SJCRH30 (cell line): ENCODE data around the gene FURIN. TPM values are rescaled to one million over a fixed set of nuclear protein-coding genes. Genes with fewer than 3 reads are reported as not detected.
"Not testable (repeated sequence)": the region's sequence is repeated elsewhere in the genome, so short reads cannot be mapped to it uniquely, and the experiment has no call there.

ENCODE experiments used
- DNase-seq, 2 experiments: peaks; one replicate each; pipeline ENCODE4 v3.0.0-alpha.2; 2015 to 2020
- H3K27ac ChIP-seq: fragments of 250-450 bp; sonication (Bioruptor Pico); 2 replicates; pipeline ENCODE4 v1.5.1; 2020; ENCODE audit warnings: mild to moderate bottlenecking, moderate library complexity
- H3K27me3 ChIP-seq: fragments of 250-450 bp; sonication (Bioruptor Pico); 2 replicates; pipeline ENCODE4 v1.5.1; 2020; ENCODE audit warnings: mild to moderate bottlenecking, moderate library complexity
- H3K36me3 ChIP-seq: fragments of 250-450 bp; sonication (Bioruptor Pico); 2 replicates; pipeline ENCODE4 v1.5.1; 2020; ENCODE audit warnings: mild to moderate bottlenecking, moderate library complexity
- H3K4me1 ChIP-seq: fragments of 250-450 bp; sonication (Bioruptor Pico); 2 replicates; pipeline ENCODE4 v1.5.1; 2020; ENCODE audit warnings: mild to moderate bottlenecking, moderate library complexity
- H3K4me3 ChIP-seq: fragments of 250-450 bp; sonication (Bioruptor Pico); 2 replicates; pipeline ENCODE4 v1.5.1; 2020; ENCODE audit warnings: mild to moderate bottlenecking, moderate library complexity
- H3K9me3 ChIP-seq: fragments of 250-450 bp; sonication (Bioruptor Pico); replicated peaks from 2 replicates; pipeline ENCODE4 v1.5.1; 2020; ENCODE audit warnings: mild to moderate bottlenecking, moderate library complexity
- total RNA-seq: library from RNA; depleted of rRNA; stranded (reverse); fragments of >200 nt; shearing (Covaris generic); gene quantifications from 2 replicates; pipeline ENCODE4 v1.2.3, GENCODE V29; 2014

Gene FURIN
- total RNA-seq, 1 experiment from 2014 or later = 12.0 TPM

DNA sequence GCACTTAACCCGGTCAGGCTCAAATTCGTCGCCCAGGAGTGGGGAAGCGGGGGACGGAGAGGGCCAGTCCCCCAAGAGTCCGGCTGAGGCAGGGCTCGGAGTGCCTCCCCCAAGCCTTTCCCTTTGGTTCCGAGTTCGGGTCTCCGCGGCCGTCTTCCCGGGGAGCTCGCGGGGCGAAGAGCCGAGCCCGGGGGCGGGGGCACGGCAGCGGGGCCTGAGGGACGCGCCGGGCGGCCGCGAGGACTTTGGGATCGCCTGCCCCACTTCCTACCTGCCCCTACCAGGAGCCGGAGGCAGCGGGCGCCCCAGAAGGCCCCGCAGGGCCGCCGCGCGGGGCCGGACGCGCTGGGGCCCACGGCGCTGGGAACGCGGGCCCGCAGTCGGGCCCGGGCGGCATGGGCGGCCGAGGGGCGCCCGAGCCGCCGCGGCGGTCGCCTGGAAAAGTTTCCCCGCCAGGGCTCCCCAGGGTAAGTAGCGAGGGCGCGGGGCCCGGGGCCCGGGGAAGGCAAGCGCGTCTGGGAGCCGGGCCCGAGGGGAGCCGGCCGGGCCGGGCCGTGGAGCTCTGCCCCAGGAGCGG lies 2.8 kb downstream of the FURIN start:
- H3K4me1 ChIP-seq = peaks cover 44% of the 10 kb centered on the region
- DNase-seq = peak; percentile 49 to 61
- H3K27me3 ChIP-seq = no peaks in the 10 kb centered on the region
- peak overlapping the region; percentile 72 for H3K4me3 ChIP-seq
- H3K27ac ChIP-seq = peak overlapping the region; percentile 45
- H3K36me3 ChIP-seq = no peaks in the 10 kb centered on the region
- H3K9me3 ChIP-seq = no peaks in the 10 kb centered on the region

DNA sequence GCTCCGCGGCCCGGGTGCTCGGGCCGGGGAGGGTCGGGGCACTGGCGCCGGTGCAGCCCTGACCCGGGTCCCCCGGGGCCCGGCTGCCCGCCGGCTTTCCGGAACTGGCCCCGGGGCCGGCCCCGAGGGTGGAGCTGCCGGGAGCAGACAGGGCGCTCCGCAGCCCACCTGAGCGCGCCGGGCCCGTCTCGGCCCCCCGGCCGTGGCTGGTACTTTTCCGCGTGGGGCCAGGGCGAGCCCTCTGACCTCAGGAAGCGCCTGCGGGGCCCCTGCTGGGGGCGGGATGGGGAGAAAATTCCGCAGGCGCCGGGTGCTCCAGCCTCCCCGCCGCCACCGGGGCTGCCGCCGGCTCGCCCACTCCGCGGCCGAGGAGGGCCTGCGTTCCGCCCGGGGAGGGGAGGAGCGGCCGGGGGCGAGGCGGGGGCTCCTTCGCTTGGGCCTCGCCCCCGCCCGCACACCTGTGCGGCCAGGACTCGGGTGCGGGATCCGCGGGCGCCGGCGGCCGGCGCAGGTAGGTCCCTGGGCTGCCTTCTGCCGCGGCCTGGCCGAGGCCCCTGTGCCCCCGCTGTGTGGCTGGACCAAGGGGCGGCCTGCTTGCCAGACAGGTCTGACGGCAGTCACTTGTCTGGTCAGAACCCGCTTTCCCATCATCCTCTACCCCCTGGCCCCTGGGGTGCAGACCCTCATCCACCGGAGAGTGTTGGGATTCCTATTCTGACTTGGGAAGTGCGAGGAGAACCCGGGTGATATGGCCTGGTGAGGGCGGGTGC lies 3.5 kb downstream of the FURIN start:
- peak overlapping the region; percentile 61 for H3K27ac ChIP-seq
- DNase-seq = peak in 1 of 2 experiments; percentile 31
- peak overlapping the region; percentile 72 for H3K4me3 ChIP-seq
- H3K36me3 ChIP-seq = no peaks in the 10 kb centered on the region; the same call in 1 of the 2 replicates
- H3K27me3 ChIP-seq = no peaks in the 10 kb centered on the region
- H3K4me1 ChIP-seq = peaks cover 44% of the 10 kb centered on the region
- H3K9me3 ChIP-seq = no peaks in the 10 kb centered on the region

DNA sequence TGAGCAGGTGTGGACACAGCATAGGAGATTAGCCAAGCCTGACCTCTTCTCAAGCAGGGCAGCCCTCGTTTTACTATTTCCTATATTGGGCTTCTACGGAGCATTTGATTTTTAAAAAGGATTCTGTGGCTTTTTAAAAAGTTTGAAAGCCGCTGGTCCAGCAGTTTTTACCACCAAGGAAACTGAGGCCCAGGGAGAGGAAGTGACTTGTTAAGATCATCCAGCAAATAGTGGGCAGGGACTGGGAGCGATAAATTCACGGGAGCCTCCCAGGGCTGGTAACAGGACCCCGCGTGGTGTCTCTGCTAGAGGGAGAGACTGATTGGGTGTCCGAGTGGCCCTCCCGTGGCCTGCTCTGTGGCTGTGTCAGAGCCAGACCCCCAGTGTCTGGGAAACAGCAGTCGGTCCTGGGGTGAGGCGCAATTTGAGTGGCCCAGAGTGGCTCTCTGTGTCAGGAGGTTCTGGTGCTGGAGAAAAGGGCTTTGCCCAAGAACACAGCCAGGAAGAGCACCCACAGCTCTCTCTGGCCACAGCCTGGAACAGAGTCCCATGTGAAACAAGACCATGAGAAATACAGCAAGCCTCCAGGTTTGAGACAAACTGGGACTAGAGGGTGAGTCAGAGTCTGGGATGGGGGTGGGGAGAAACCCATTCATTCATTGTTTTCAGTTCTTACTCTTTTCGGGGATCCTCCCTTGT lies 4.2 kb downstream of the FURIN start:
- Histone ChIP-seq H3K9me3 (no peaks in the 10 kb centered on the region), H3K27me3 (no peaks in the 10 kb centered on the region), H3K27ac (peak overlapping the region; percentile 61), H3K4me3 (peak overlapping the region; percentile 72), H3K36me3 (peaks cover 5% of the 10 kb centered on the region; the same call in 1 of the 2 replicates), H3K4me1 (peaks cover 44% of the 10 kb centered on the region)
- peak in 1 of 2 experiments; percentile 52 for DNase-seq

DNA sequence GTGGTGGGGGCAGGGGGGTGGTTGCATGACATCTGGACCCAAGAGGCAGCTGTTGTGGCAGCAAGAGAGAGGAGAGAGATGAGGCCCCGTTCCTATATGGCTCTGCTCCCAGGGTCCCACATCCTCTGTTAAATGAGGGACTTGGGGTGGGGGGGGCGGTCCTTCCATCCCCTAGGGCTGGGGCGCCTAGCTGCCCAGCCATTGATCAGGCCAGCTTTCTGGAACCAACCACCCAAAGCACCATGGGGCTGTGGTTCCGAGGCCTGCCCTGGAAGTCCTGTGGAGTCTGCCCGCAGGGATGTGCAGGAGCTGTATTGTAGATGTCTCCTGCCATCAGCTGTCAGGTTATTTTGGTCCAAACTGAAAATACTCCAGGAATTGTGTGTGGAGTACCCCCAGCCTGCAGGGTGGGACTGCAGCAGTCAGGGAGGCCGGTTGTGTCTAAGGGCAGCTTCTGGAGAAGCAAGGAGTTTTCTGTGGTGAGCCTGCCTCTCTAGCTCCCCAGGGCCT lies 5.2 kb downstream of the FURIN start:
- H3K27me3 ChIP-seq = no peaks in the 10 kb centered on the region
- H3K27ac ChIP-seq = peak overlapping the region; percentile 61
- H3K36me3 ChIP-seq = peaks cover 5% of the 10 kb centered on the region; the same call in 1 of the 2 replicates
- H3K9me3 ChIP-seq = no peaks in the 10 kb centered on the region
- peaks cover 43% of the 10 kb centered on the region for H3K4me1 ChIP-seq
- DNase-seq = peak in 1 of 2 experiments; percentile 50
- no peak overlapping the region for H3K4me3 ChIP-seq

DNA sequence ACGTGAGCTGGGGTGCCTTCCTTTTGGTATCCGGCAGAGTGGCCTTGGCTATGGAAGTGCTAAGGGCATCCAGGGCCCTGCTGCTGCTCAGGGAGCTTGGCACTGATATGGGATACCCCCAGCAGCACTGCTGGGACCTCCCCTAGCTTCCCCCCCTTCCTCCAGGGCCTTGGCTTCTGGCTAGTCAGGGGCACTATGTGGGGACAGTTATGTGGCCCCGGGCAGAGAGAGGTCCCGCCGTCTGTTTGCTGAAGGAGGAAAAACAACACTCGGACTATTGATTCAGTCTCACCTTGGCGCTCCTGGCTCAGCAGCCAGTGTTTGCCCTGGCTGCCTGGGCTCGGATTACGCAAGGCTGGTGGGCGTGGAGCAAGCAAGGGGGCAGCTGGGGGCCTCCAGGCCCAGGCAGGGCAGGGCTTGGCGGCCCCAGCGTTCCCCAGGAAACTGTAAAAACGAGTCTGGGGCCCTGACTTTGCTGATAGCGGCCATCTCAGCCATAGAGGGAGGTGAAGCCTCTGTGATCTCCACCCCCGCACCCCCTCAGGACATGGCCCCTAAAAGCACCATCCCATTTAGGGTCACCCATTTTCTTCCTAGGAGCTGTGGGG lies 5.7 kb downstream of the FURIN start:
- no peaks in the 10 kb centered on the region for H3K27me3 ChIP-seq
- peak overlapping the region; percentile 61 for H3K27ac ChIP-seq
- no peaks in the 10 kb centered on the region for H3K9me3 ChIP-seq
- peaks cover 37% of the 10 kb centered on the region for H3K4me1 ChIP-seq
- no peak overlapping the region for H3K4me3 ChIP-seq
- peak; percentile 59 to 72 for DNase-seq
- peaks cover 5% of the 10 kb centered on the region; the same call in 1 of the 2 replicates for H3K36me3 ChIP-seq

DNA sequence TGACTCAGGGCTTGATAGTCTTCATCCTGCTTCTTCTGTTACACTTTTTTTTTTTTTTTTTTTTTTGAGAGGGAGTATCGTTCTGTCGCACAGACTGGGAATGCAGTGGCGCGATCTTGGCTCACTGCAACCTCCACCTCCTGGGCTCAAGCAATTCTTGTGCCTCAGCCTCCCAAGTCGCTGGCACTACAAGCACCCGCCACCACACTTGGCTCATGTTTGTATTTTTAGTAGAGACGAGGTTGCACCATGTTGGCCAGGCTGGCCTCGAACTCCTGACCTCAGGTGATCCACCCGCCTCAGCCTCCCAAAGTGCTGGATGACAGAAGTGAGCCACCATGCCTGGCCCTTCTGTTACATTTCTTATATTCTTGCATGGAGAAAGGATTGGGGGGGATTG lies 6.6 kb downstream of the FURIN start:
- H3K27ac ChIP-seq, H3K27me3 ChIP-seq, H3K36me3 ChIP-seq, DNase-seq, H3K4me3 ChIP-seq, H3K9me3 ChIP-seq: not testable (repeated sequence)
- H3K4me1 ChIP-seq = peaks cover 28% of the 10 kb centered on the region

DNA sequence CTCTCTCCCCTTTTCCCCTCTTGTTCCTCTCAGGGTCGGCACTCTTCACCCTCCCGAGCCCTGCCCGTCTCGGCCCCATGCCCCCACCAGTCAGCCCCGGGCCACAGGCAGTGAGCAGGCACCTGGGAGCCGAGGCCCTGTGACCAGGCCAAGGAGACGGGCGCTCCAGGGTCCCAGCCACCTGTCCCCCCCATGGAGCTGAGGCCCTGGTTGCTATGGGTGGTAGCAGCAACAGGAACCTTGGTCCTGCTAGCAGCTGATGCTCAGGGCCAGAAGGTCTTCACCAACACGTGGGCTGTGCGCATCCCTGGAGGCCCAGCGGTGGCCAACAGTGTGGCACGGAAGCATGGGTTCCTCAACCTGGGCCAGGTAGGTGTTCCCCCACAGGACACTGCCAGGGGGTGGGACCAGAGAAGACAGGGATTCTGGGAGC lies 7.2 kb downstream of the FURIN start:
- H3K36me3 ChIP-seq = peaks cover 5% of the 10 kb centered on the region; the same call in 1 of the 2 replicates
- no peak for DNase-seq

DNA sequence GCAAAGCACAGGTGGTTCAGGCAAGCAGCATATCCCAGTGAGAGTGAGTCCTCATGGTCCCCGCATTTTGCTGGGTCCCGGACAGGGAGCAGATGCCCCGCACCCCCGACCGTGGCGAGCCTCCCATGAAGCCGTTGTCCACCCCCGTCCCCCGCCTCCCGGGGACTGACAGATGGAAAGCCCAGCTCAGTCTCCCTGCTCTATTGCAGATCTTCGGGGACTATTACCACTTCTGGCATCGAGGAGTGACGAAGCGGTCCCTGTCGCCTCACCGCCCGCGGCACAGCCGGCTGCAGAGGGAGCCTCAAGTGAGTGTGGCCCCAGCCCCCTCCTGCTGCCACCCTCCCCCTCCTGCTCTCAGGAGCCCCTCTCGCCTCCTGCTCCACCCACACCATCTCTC lies 7.7 kb downstream of the FURIN start:
- no peak for DNase-seq
- no peaks in the 10 kb centered on the region for H3K9me3 ChIP-seq
- H3K4me3 ChIP-seq = no peak overlapping the region
- H3K36me3 ChIP-seq = peaks cover 5% of the 10 kb centered on the region; the same call in 1 of the 2 replicates
- peaks cover 26% of the 10 kb centered on the region for H3K4me1 ChIP-seq
- no peaks in the 10 kb centered on the region for H3K27me3 ChIP-seq
- H3K27ac ChIP-seq = no peak overlapping the region

More for the DNA sequence above, 7.2 kb downstream of the FURIN start:
- no peaks in the 10 kb centered on the region for H3K9me3 ChIP-seq
- H3K27ac ChIP-seq = no peak overlapping the region
- H3K27me3 ChIP-seq = no peaks in the 10 kb centered on the region
- peaks cover 26% of the 10 kb centered on the region for H3K4me1 ChIP-seq
- H3K4me3 ChIP-seq = no peak overlapping the region

DNA sequence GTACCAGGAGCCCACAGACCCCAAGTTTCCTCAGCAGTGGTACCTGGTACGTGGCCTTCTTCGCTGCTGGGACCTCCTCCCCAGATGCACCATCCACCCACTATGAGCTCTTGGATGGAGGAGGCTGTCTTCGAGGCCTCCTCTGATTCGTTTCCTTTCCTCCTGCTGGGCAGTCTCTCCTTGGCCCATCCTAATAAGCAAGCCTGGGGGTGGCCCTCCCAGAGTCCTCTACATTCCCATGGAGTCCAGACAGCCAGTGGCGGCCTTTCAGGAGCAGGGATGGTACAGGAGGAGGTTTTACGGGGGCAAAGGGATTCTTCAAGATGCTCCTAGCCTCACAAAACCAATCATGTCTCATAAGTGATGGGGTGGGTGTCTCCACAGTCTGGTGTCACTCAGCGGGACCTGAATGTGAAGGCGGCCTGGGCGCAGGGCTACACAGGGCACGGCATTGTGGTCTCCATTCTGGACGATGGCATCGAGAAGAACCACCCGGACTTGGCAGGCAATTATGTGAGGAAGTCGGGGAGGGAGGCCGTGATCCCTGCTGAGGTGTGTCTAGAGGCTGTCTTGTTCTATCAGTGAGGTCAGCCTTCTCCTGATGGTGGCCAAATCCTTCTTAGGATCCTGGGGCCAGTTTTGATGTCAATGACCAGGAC lies 8.3 kb downstream of the FURIN start:
- H3K4me3 ChIP-seq = no peak overlapping the region
- no peaks in the 10 kb centered on the region for H3K9me3 ChIP-seq
- peaks cover 5% of the 10 kb centered on the region; the same call in 1 of the 2 replicates for H3K36me3 ChIP-seq
- H3K27ac ChIP-seq = no peak overlapping the region
- no peak for DNase-seq
- no peaks in the 10 kb centered on the region for H3K27me3 ChIP-seq
- H3K4me1 ChIP-seq = peaks cover 26% of the 10 kb centered on the region

DNA sequence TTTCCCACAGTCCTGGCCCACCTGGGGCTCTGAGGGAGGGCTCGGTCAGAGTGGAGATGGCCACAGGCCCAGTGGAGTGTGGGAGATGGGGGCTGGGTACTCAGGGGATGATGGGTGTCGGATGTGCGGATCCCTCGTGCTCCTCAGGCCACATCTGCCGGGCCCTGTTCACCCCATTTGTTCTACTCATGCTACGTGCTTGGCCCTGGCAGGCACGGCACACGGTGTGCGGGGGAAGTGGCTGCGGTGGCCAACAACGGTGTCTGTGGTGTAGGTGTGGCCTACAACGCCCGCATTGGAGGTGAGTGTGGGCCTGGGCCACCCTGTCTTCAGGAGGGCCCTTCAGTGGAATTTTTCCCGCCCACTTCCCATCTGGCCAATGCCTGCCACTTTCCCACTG lies 8.9 kb downstream of the FURIN start:
- Histone ChIP-seq H3K4me1 (peaks cover 24% of the 10 kb centered on the region), H3K36me3 (peaks cover 5% of the 10 kb centered on the region; the same call in 1 of the 2 replicates), H3K4me3 (no peak overlapping the region), H3K27ac (no peak overlapping the region), H3K27me3 (no peaks in the 10 kb centered on the region), H3K9me3 (no peaks in the 10 kb centered on the region)
- no peak for DNase-seq

DNA sequence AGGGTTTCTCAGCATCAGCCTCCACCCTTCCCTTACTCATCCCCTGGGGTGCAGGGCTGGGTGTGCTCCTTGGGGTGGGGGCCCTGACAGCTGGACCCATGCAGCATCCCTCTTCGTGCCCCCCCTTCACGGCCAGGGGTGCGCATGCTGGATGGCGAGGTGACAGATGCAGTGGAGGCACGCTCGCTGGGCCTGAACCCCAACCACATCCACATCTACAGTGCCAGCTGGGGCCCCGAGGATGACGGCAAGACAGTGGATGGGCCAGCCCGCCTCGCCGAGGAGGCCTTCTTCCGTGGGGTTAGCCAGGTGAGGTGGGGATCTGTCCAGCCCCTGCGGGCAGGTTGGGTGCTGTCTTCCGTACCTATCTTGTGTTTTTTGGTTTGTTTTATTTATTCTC lies 9.6 kb downstream of the FURIN start:
- H3K9me3 ChIP-seq = no peaks in the 10 kb centered on the region
- H3K4me3 ChIP-seq = no peak overlapping the region
- H3K4me1 ChIP-seq = peaks cover 17% of the 10 kb centered on the region
- no peaks in the 10 kb centered on the region for H3K27me3 ChIP-seq
- no peak for DNase-seq
- H3K27ac ChIP-seq = no peak overlapping the region
- H3K36me3 ChIP-seq = peaks cover 5% of the 10 kb centered on the region; the same call in 1 of the 2 replicates

DNA sequence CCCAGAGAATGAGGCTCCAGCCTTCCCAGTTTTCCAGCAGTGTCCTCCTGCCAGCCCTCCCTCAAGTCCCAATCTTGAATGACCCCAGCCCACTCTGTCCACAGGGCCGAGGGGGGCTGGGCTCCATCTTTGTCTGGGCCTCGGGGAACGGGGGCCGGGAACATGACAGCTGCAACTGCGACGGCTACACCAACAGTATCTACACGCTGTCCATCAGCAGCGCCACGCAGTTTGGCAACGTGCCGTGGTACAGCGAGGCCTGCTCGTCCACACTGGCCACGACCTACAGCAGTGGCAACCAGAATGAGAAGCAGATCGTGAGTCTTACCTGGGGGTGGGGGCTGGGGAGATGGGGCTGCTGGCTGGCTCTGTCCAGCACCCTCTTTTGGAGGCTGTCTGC lies 10.3 kb downstream of the FURIN start:
- Histone ChIP-seq H3K36me3 (peaks cover 5% of the 10 kb centered on the region; the same call in 1 of the 2 replicates), H3K9me3 (no peaks in the 10 kb centered on the region), H3K4me3 (no peak overlapping the region), H3K27me3 (no peaks in the 10 kb centered on the region), H3K4me1 (peaks cover 11% of the 10 kb centered on the region), H3K27ac (no peak overlapping the region)
- no peak for DNase-seq

DNA sequence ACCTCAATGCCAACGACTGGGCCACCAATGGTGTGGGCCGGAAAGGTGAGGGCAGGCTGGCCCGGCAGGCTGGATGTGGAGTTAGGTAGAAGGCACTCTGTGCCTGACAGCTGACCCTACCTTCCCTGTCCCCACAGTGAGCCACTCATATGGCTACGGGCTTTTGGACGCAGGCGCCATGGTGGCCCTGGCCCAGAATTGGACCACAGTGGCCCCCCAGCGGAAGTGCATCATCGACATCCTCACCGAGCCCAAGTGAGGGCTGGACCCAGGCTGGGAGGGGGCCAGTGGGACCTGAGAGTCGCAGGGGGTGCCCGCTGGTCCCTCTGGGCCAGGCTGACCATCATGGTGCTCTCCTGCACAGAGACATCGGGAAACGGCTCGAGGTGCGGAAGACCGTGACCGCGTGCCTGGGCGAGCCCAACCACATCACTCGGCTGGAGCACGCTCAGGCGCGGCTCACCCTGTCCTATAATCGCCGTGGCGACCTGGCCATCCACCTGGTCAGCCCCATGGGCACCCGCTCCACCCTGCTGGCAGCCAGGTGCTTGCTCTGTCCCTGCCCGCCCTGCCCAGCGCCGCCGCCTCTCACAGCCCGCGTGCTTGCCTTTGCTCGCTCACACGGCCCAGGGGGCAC lies 11.5 kb downstream of the FURIN start:
- H3K4me1 ChIP-seq = no peaks in the 10 kb centered on the region
- no peaks in the 10 kb centered on the region for H3K9me3 ChIP-seq
- peaks cover 5% of the 10 kb centered on the region; the same call in 1 of the 2 replicates for H3K36me3 ChIP-seq
- no peak overlapping the region for H3K4me3 ChIP-seq
- no peak overlapping the region for H3K27ac ChIP-seq
- no peaks in the 10 kb centered on the region for H3K27me3 ChIP-seq
- no peak for DNase-seq
